ENCODE data around the gene MKRN3.

DNA sequence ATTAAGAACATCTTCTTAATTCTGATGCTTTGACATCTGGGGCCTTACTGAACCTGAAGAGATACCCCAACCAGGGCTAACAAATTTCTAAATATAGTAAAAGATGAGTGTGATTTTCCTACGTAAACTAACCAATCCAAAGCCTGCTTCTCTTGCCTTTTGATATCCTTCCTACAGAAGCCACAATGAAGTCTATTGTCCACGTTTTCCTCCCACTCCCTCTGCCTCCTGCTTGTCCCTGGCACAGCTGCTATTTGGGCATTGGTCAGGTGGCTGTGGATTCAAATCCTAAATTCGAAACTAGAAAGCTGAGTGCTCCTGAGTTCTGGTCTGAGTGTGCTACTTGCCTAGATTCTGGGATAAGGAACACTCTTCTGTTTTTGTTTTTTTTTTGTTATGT lies 17.4 kb upstream of the MKRN3 start:
- TF ChIP-seq, protein P1, sequence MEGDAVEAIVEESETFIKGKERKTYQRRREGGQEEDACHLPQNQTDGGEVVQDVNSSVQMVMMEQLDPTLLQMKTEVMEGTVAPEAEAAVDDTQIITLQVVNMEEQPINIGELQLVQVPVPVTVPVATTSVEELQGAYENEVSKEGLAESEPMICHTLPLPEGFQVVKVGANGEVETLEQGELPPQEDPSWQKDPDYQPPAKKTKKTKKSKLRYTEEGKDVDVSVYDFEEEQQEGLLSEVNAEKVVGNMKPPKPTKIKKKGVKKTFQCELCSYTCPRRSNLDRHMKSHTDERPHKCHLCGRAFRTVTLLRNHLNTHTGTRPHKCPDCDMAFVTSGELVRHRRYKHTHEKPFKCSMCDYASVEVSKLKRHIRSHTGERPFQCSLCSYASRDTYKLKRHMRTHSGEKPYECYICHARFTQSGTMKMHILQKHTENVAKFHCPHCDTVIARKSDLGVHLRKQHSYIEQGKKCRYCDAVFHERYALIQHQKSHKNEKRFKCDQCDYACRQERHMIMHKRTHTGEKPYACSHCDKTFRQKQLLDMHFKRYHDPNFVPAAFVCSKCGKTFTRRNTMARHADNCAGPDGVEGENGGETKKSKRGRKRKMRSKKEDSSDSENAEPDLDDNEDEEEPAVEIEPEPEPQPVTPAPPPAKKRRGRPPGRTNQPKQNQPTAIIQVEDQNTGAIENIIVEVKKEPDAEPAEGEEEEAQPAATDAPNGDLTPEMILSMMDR (IDR thresholded peaks at IDR 0.05) = no peak
- TF ChIP-seq POLR2A (IDR thresholded peaks at IDR 0.05) = no peak

Data from testis (tissue), 2 donors.